ENCODE results near the gene LRRC4.

LRRC4 gene

GRCh38 chr7:128008744-128009143, 22.5 kb downstream of the LRRC4 start:
- Histone ChIP-seq H3K27me3 (ENCODE audit: insufficient read depth, poor library complexity, severe bottlenecking) (no peaks in the 10 kb centered on the region), H3K4me3 (replicated peaks; ENCODE audit: insufficient read depth, low read length) (no peak overlapping the region), H3K27ac (replicated peaks) (no peak overlapping the region)
- TF ChIP-seq REST (IDR thresholded peaks at IDR 0.05; ENCODE audit: insufficient replicate concordance, low read depth) (no peak), SPI1 (IDR thresholded peaks at IDR 0.05; ENCODE audit: borderline replicate concordance, low read depth) (no peak), CTCF (IDR thresholded peaks at IDR 0.05; ENCODE audit: insufficient read depth, low read length) (no peak), POLR2AphosphoS5 (IDR thresholded peaks at IDR 0.05; ENCODE audit: low read depth) (no peak), GABPA (IDR thresholded peaks at IDR 0.05; ENCODE audit: low read depth) (no peak)
- DNase-seq (ENCODE audit: low read depth in 1 of 2, low spot score in 1 of 2): no peak

- H3K27me3 ChIP-seq (ENCODE audit: insufficient read depth, poor library complexity, severe bottlenecking): no peaks in the 10 kb centered on the region
- no peak for DNase-seq (ENCODE audit: low read depth in 1 of 2, low spot score in 1 of 2)
- no peak overlapping the region for H3K4me3 ChIP-seq (replicated peaks; ENCODE audit: insufficient read depth, low read length)
- no peak for TF ChIP-seq GABPA (IDR thresholded peaks at IDR 0.05; ENCODE audit: low read depth)
- no peak for TF ChIP-seq SPI1 (IDR thresholded peaks at IDR 0.05; ENCODE audit: borderline replicate concordance, low read depth)
- no peak for TF ChIP-seq POLR2AphosphoS5 (IDR thresholded peaks at IDR 0.05; ENCODE audit: low read depth)
- no peak for TF ChIP-seq CTCF (IDR thresholded peaks at IDR 0.05; ENCODE audit: insufficient read depth, low read length)
- no peak for TF ChIP-seq REST (IDR thresholded peaks at IDR 0.05; ENCODE audit: insufficient replicate concordance, low read depth)
- H3K27ac ChIP-seq (replicated peaks): no peak overlapping the region
Measured at GRCh38 chr7:128008141-128008540, 23.1 kb downstream of the LRRC4 start.

- H3K4me3 ChIP-seq (replicated peaks; ENCODE audit: insufficient read depth, low read length): no peak overlapping the region
- DNase-seq (ENCODE audit: low read depth in 1 of 2, low spot score in 1 of 2): no peak
- TF ChIP-seq POLR2AphosphoS5 (IDR thresholded peaks at IDR 0.05; ENCODE audit: low read depth): no peak
- TF ChIP-seq SPI1 (IDR thresholded peaks at IDR 0.05; ENCODE audit: borderline replicate concordance, low read depth): no peak
- TF ChIP-seq CTCF (IDR thresholded peaks at IDR 0.05; ENCODE audit: insufficient read depth, low read length): no peak
- H3K27me3 ChIP-seq (ENCODE audit: insufficient read depth, poor library complexity, severe bottlenecking): no peaks in the 10 kb centered on the region
- H3K27ac ChIP-seq (replicated peaks): no peak overlapping the region
Measured at GRCh38 chr7:128007303-128007680, 23.9 kb downstream of the LRRC4 start.

GRCh38 chr7:128006550-128007302, 24.5 kb downstream of the LRRC4 start:
- Histone ChIP-seq H3K4me3 (replicated peaks; ENCODE audit: insufficient read depth, low read length) (no peak overlapping the region), H3K27ac (replicated peaks) (no peak overlapping the region), H3K27me3 (ENCODE audit: insufficient read depth, poor library complexity, severe bottlenecking) (no peaks in the 10 kb centered on the region)
- no peak for DNase-seq (ENCODE audit: low read depth in 1 of 2, low spot score in 1 of 2)
- TF ChIP-seq REST (IDR thresholded peaks at IDR 0.05; ENCODE audit: insufficient replicate concordance, low read depth): no peak
- no peak for TF ChIP-seq GABPA (IDR thresholded peaks at IDR 0.05; ENCODE audit: low read depth)
- TF ChIP-seq POLR2AphosphoS5 (IDR thresholded peaks at IDR 0.05; ENCODE audit: low read depth): no peak
- TF ChIP-seq SPI1 (IDR thresholded peaks at IDR 0.05; ENCODE audit: borderline replicate concordance, low read depth): no peak
- no peak for TF ChIP-seq CTCF (IDR thresholded peaks at IDR 0.05; ENCODE audit: insufficient read depth, low read length)
